Neural progenitor cell (in vitro differentiated cells): Measurements from ENCODE around the gene HORMAD1.

Source experiments
- CTCF ChIP-seq: fragments of 200-600 bp; sonication (generic); IDR thresholded peaks from 2 replicates; pipeline ENCODE4 v1.5.1; 2017; ENCODE audit warnings: antibody characterized with exemption, mild to moderate bottlenecking
- EZH2phosphoT487 ChIP-seq: fragments of 200-600 bp; sonication (generic); IDR thresholded peaks from 2 replicates; pipeline ENCODE4 v1.6.1; 2017; ENCODE audit warnings: antibody characterized with exemption

- TF ChIP-seq CTCF, result no peak
- no peak for TF ChIP-seq EZH2phosphoT487
Observed at GRCh38 chr1:150764617-150765101, 44.0 kb upstream of the HORMAD1 start.
